ENCODE measurements around the gene NRK. TPM values are rescaled to one million over a fixed set of nuclear protein-coding genes. Genes with fewer than 3 reads are reported as not detected.

The NRK gene
- total and polyA plus RNA-seq, 12 donors = 0.25 to 4.2 (median 2.1) TPM

DNA sequence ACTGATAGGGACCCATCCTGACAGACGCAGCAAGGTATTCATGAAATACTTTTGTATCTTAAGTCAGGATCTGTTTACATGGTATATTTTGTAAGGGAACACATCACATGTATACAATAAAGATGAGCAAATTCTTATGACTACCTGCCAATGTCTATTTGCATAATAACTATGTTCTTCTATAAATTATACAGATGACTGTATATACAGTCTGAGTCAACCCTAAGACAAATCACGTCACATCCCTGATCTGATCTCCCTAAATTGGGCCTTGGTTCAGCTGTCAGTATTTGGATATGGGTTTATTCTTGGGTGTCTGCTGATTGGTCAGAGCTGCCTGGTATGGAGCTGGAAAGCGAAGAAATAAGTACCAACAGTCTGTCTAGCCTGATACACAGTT lies 122.9 kb downstream of the NRK start:
- ATAC-seq (no peak), DNase-seq (no peak)
- Histone ChIP-seq H3K4me3 (no peak overlapping the region), H3K4me1 (no peaks in the 10 kb centered on the region), H3K9me3 (peaks cover 0 to 15% (median 0%) of the 10 kb centered on the region in 11 donors), H3K27ac (no peak overlapping the region), H3K27me3 (peaks cover 0 to 7% (median 0%) of the 10 kb centered on the region in 7 donors), H3K36me3 (no peaks in the 10 kb centered on the region)
- no peak for TF ChIP-seq CTCF (IDR thresholded peaks at IDR 0.05)
- intact Hi-C loops (cut with DNase I) = no loop called here
- 87 to 97% methylated on average over 3 of the region's 3 CpGs for WGBS, 2 donors

- Histone ChIP-seq H3K27ac (no peak overlapping the region), H3K4me3 (no peak overlapping the region), H3K4me1 (no peaks in the 10 kb centered on the region), H3K27me3 (peaks cover 0 to 10% (median 0%) of the 10 kb centered on the region in 7 donors), H3K36me3 (no peaks in the 10 kb centered on the region), H3K9me3 (no peaks in the 10 kb centered on the region)
- no peak for TF ChIP-seq CTCF (IDR thresholded peaks at IDR 0.05)
- WGBS, 2 donors = 94 to 95% methylated on average over 5 of the region's 5 CpGs
- ATAC-seq (no peak), DNase-seq (no peak)
- intact Hi-C loops (cut with DNase I) = no loop called here
Observed at GRCh38 chrX:105969487-105969886, 147.1 kb downstream of the NRK start.

GRCh38 chrX:105972690-105973386 lies 150.5 kb downstream of the NRK start:
- Histone ChIP-seq H3K27ac (no peak overlapping the region), H3K36me3 (no peaks in the 10 kb centered on the region), H3K9me3 (peaks cover 0 to 3% (median 0%) of the 10 kb centered on the region in 11 donors), H3K4me3 (no peak overlapping the region), H3K4me1 (no peaks in the 10 kb centered on the region), H3K27me3 (peaks cover 0 to 22% (median 0%) of the 10 kb centered on the region in 7 donors)
- WGBS, 2 donors = 13 to 18% methylated on average over 3 of the region's 3 CpGs
- intact Hi-C loops (cut with DNase I) = loop anchor here in 2 of 10 donors (10.0 kb wide), 1 partner anchor 422 kb away; no protein-coding TSS in a partner anchor
- no peak for TF ChIP-seq CTCF (IDR thresholded peaks at IDR 0.05)
- no peak for ATAC-seq
- no peak for DNase-seq

DNA sequence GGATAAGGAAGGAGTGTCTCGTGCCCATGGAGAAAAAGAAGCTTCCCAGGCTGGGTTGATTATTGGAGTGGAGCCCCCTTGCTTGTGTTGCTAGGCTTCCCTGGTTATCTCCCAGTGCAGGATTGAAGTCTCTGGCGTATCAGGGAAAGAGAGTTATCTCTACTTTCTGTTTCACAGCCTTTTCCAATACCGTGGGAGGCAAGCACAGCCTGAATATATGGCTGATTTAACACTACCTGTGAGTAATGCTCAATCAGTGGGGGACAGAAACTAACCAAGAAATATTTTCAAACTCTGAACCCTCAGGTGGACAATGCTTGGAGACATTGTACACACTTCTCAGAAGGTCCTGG lies 151.0 kb downstream of the NRK start:
- no peak overlapping the region for H3K27ac ChIP-seq
- H3K27me3 ChIP-seq = peaks cover 0 to 22% (median 0%) of the 10 kb centered on the region in 7 donors
- no peak for DNase-seq
- intact Hi-C loops (cut with DNase I) = loop anchor here in 2 of 10 donors (10.0 kb wide), 1 partner anchor 421 kb away; no protein-coding TSS in a partner anchor
- no peaks in the 10 kb centered on the region for H3K36me3 ChIP-seq
- 26 to 52% methylated on average over 3 of the region's 3 CpGs for whole genome bisulfite sequencing, 2 donors
- ATAC-seq = no peak
- peaks cover 0 to 3% (median 0%) of the 10 kb centered on the region in 11 donors for H3K9me3 ChIP-seq
- no peaks in the 10 kb centered on the region for H3K4me1 ChIP-seq
- no peak overlapping the region for H3K4me3 ChIP-seq
- TF ChIP-seq CTCF (IDR thresholded peaks at IDR 0.05) = no peak
